GM15510 (cell line): ENCODE measurements around the gene ZMYND8.

ENCODE experiments used
- POLR2A ChIP-seq: IDR thresholded peaks from 3 replicates; pipeline ENCODE4 v1.6.1; 2011; ENCODE audit warnings: borderline replicate concordance; ENCODE audit not compliant: insufficient read length; ENCODE audit errors: extremely low read depth

Gene ZMYND8

DNA sequence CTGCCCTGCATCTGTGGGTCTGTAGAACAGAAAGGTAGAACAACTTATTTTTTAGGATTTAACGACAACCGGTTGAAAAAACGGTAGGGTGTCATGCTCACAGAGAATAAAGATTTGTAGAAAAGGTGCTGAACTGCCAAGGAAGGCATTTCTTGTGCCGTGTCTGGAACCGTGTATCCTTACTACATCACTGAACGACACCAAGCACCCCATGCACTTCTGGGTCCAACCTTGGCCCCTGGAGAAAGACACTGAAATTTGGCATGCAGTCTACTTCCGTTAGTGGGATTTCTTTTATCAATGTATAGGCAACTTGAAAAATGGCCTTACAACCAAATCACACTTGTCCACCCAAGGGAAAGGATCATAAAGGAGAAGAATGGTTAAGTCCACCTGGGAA is 145.5 kb downstream of the ZMYND8 start:
- no peak for TF ChIP-seq POLR2A

DNA sequence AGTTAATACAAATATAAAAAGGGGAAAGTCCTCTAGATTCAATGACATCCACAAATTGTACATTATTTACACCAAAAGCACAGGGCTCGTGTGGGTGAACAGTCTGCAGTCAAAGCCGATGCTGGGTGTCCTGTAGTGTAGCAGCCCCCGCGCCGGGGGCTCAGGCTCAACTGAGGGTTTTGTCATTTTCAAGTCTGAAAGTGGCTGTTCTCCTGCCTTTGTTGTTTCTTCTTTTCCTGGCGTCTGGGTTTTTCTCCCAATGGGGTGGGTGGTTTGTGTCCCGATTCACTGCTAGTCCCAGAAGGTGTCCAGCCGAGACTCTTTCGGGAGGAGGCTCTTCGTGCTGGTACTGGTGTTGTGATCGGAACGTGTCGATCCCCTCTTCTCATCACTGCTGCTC is 146.0 kb downstream of the ZMYND8 start:
- no peak for TF ChIP-seq POLR2A

DNA sequence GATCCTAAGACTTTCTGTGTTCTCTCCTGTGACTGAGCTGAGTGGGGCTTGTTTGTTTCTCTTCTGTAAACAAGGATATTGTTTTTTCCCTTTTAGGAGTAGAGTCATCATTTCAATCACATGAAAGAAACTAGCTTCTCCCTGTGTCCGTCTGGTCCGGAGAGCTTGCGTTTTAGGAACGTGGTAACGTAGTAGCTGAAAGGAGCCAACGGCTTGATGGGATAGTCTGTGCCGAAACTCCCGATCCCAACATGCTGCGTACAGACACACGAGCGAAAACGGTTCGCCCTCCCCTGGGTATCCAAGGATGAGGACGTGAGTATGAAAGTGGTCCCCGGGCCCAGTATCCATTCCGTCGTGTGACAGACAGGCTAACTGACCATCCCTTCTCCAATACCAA is 146.5 kb downstream of the ZMYND8 start:
- no peak for TF ChIP-seq POLR2A

DNA sequence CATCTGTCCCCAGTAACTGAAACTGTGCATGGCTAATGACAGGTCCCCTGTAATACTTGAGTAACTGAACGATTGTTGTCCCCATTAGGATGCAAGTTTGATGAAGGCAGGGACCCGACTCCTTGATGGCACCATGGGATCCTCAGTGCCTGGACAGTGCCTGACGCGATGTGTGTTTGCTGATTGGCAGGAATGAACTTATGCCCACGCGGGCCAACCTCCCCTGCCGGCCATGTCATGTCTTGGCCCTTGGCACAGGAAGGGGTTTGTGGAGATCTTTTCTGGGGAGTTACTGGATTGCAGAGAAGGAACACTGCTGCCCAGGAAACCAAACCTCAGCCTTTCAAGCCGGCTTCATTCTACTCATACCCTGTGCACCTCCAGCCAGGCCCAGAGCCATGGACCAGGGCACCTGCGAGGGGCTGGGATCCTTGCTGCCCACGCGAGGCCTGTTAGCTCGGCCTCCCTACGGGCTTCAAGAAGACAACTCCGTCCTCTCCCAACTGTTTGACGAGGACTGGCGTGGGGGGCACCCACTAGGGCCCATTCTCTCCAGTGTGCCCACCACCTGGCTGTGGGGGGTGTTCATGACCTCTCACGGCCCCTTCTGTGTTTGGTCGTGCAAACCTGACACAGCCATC is 147.8 kb downstream of the ZMYND8 start:
- no peak for TF ChIP-seq POLR2A

DNA sequence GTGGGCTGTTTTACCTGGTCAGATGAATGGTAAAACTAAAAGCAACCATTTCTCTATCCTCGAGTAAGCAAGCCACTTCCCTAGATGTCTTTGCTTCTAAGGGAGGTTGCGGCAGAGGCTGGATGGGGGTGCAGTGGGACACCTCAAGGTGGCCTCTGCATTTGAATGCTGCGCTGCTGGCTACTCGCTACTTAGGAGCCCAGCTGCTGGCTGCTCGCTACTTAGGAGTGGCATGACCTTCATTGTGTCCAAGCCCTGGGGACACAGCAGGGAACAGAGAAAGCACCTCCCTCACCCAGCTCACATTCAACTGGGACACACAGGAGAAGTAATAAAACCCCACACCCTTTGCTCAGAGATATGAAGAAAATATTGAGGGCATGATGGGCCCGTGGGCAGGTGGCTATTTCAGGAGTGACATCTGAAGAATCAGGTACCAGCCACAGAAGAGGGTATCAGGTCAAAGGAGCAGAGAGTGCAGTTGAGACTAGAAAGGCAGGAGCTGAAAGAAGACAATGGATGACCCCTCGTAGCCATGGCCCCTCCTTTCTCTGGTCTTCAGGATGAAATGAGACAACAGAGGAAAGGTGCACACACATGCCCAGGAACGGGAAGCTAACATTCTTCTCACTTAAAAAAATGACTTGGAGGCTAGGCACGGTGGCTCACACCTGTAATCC is 149.4 kb downstream of the ZMYND8 start:
- TF ChIP-seq POLR2A: no peak

DNA sequence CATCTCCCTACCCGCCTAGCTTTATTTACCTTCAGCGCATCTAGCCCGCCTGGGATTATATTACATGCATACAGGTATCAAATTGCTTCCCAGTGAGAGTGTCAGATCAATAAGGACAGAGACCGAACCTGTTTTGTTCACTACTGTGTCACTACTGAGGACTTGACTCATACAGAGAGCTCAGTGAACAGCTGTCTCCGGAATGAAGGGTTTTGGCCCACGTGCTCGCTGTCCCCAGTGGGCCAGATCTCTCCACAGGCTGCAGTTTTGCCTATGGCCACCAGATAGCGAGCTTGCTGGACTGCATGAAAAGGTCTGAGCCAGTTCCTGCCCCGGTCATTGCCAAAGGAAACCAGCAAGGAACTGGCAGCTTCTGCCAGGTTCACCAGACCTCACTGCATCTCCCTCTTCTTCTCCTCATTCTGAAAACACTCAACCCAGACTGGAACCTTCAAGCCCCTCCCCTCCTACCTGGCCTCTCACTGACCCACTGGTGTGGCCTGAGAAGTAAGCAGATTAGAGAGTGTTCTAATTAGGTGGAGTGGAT is 150.8 kb downstream of the ZMYND8 start:
- no peak for TF ChIP-seq POLR2A

DNA sequence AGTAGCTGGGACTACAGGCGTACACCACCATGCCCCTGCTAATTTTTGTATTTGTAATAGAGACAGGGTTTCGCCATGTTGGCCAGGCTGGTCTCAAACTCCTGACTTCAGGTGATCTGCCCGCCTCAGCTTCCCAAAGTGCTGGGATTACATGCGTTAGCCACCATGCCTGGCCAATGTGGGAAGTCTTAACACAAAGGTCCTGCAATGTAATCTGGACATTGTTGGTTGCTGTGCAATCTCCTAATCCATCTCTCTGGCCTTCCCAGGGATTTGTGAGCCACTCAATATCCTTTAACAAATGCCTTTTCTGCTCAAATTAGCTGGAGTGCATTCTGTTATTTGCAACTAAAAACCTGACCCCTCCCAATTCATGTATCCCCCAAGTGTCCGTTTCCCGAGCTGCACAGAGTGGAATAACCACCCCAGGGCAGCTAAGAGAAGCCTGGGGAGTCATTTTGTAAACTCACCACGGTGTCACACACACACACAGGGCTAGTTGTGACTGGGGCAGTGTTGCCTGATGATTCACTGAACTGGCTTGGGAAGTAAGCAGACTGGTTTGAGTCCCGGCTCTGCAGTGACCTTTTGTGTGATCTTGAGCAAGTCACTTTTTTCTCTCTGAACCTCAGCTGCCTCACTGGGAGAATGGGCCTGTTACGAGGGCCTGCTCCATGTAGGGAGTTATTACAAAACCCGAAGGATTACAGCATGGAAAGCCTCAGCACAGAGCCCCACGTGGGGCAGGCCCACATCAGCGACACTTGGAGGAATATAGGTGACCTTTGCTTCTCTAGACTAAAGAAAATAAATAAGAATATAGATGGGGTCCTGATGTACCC is 152.3 kb downstream of the ZMYND8 start:
- TF ChIP-seq POLR2A: no peak

DNA sequence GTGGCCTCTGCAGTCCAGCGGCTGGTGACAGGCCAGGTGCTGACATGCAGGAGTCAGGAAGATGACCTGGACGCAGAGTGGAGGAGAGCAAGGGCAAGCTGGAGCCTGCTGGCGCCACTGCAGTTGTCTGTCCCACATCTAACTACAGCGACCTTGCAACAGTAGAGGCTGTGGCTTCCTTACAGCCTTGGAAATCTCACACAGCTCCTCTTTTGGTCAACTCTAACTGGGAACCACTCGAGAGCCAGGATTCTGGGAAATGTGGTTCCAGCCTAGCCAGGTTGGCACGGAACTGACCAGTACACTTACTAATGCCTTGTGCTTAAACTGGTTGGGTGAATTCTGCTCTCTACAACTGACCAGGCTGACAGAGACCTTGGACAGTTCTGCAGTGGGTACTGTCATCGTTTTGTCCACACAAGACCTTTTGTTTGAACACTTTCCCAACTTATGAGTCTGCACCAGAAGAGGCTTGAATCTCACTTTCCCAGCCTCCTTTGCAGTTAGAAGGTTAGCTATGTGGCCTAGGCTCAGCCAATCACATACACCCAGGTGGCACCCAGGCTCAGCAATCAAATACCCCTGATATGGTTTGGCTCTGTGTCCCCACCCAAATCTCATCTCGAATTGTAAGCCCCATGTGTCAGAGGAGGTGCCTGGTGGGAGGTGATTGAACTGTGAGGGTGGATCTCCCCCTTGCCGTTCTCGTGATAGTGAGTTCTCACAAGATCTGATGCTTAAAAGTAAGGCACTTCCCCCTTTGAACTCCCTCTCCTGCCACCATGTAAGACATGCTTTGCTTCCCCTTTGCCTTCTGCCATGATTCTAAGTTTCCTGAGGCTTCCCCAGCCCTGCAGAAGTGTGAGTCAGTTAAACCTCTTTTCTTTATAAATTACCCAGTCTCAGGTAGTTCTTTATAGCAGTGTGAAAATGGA is 153.5 kb downstream of the ZMYND8 start:
- no peak for TF ChIP-seq POLR2A

DNA sequence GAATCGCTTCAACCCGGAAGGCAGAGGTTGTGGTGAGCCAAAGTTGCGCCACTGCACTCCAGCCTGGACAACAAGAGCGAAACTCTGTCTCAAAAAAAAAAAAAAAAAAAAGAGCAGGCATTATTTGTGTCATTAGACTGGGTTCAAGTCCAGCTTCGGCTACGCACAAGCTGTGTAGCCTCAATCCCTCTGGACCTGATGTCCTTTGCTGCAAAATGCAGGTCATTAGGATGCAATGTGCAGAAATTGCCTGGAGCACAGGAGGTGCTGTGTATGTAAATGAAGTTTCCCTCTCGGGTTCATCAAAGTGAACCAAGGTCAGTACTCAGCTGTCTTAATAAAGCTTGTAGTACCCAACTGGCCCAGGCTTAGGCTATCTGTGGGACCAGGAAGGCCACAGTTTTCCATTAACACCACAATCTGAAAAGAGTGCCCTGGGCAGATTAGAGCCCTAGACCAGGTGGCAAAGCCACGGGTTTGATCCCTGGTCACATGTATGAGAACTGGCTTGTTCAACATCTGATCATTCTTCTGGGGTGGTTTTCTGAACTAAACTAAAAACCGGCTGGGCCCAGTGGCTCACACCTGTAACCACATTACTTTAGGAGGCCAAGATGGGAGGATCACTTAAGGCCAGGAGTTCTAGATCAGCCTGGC is 155.3 kb downstream of the ZMYND8 start:
- TF ChIP-seq POLR2A: no peak

DNA sequence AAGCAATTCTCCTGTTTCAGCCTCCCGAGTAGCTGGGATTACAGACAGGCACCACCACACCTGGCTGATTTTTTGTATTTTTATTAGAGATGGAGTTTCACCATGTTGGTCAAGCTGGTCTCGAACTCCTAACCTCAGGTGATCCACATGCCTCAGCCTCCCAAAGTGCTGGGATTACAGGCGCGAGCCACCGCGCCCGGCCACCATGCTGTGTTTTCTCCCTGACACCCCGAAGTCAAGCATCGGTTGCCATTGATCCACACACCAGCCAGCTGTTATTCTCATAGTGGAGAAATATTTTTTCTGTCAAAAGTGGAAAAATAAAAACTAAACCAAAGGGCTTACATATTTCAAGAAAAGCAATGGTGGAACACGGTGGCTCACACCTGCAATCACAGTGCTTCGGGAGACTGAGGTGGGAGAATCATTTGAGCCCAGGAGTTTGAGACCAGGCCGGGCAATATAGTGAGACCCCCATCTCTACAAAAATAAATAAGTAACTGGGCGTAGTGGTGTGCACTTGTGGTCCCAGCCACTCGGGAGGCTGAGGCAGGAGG is 157.4 kb downstream of the ZMYND8 start:
- no peak for TF ChIP-seq POLR2A

DNA sequence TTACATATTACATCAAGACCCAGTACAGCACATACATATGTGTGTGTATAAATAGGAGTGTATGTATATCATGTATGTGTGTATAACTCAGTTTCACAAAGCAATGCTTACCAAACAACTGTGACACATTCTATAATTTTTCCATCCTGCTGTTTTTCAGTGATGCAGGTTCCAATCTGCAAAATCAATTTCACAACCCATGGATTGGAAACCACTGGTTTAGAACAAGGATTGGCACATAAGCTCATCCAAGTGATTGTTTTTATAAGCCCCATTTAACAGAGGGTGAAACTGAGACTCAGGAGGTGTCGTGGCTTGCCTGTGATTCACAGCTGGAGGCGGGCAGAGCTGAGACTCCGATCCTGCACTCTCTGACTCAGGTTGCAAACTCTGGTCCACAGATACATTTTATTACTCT is 158.2 kb downstream of the ZMYND8 start:
- TF ChIP-seq POLR2A: no peak

DNA sequence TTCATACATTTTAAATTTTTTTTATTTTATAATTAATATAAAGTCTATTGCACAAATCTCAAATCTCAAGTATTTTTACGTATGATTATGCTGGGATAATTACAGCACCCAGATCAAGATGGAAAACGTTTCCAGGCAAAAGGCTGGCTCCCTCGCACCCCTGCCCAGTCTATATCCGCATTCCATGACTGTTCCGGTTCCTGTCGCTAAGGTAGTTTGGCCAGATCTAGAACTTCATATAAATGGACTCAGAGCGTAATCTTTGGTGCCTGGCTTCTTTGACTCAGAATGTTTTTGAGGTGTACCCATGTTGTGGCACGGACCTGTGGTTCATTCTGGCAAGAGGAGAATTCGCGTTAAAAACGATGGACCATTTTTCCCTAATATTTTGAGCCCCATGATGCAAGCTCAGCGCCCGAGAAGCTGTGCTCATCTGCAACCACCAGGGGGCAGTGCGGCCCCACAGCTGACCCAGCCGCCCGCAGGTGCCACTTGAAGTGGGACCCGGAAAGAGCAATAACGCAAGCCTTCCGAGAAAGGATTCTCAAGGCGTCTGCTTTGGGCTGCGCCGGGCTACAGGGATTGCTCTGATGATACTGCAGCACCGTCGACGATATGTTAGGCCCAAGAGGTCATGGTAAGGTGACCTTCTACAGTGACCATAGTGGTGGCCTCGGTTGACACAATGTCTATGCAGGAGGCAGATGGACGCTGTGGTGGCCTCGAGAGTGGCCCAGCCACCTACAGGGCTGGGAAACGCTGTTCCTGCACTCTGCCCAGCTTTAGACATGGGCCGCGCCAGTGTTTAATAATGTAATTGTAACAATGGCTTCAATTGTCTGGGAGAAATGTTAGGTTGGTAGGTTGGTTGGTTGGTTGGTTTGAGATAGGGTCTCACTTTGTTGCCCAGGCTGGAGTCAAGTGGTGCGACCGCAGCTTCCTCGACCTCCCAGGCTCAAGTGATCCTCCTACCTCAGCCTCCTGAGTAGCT is 160.1 kb downstream of the ZMYND8 start:
- TF ChIP-seq POLR2A: no peak
